BLaER1 treated with 17β-estradiol and CSF1 and Interleukin-3, amounts not matched to agents 10 nM and 100 nM (cell line): ENCODE results near the gene ALKBH4.
"Not testable (repeated sequence)": the region's sequence is repeated elsewhere in the genome, so short reads cannot be mapped to it uniquely, and the experiment has no call there.

Experiments used
- H3K27ac ChIP-seq, 11 experiments: shearing (Covaris generic); formaldehyde crosslinking; 2 replicates each; pipeline ENCODE4 v1.8.1; 2022
- H3K27me3 ChIP-seq, 11 experiments: shearing (Covaris generic); formaldehyde crosslinking; 2 replicates each; pipeline ENCODE4 v1.8.1; 2022
- H3K36me3 ChIP-seq, 11 experiments: shearing (Covaris generic); formaldehyde crosslinking; 2 replicates each; pipeline ENCODE4 v1.8.1; 2022
- H3K4me1 ChIP-seq, 10 experiments: shearing (Covaris generic); formaldehyde crosslinking; 2 replicates each; pipeline ENCODE4 v1.8.1; 2022
- H3K4me2 ChIP-seq, 11 experiments: shearing (Covaris generic); formaldehyde crosslinking; 2 replicates each; pipeline ENCODE4 v1.8.1; 2022
- H3K4me3 ChIP-seq, 10 experiments: shearing (Covaris generic); formaldehyde crosslinking; 2 replicates each; pipeline ENCODE4 v1.8.1; 2022
- H3K9ac ChIP-seq, 11 experiments: shearing (Covaris generic); formaldehyde crosslinking; 2 replicates each; pipeline ENCODE4 v1.8.1; 2022
- H3K9me3 ChIP-seq, 11 experiments: shearing (Covaris generic); formaldehyde crosslinking; replicated peaks in 1 of 11; 2 replicates each; pipeline ENCODE4 v1.8.1; 2022
- H4K20me1 ChIP-seq, 11 experiments: shearing (Covaris generic); formaldehyde crosslinking; 2 replicates each; pipeline ENCODE4 v1.8.1; 2022
- Cebpa-rat ChIP-seq, 11 experiments: shearing (Covaris generic); IDR thresholded peaks; 2 replicates each; pipeline ENCODE4 v1.8.1; 2022

The ALKBH4 gene, protein sequence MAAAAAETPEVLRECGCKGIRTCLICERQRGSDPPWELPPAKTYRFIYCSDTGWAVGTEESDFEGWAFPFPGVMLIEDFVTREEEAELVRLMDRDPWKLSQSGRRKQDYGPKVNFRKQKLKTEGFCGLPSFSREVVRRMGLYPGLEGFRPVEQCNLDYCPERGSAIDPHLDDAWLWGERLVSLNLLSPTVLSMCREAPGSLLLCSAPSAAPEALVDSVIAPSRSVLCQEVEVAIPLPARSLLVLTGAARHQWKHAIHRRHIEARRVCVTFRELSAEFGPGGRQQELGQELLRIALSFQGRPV

DNA sequence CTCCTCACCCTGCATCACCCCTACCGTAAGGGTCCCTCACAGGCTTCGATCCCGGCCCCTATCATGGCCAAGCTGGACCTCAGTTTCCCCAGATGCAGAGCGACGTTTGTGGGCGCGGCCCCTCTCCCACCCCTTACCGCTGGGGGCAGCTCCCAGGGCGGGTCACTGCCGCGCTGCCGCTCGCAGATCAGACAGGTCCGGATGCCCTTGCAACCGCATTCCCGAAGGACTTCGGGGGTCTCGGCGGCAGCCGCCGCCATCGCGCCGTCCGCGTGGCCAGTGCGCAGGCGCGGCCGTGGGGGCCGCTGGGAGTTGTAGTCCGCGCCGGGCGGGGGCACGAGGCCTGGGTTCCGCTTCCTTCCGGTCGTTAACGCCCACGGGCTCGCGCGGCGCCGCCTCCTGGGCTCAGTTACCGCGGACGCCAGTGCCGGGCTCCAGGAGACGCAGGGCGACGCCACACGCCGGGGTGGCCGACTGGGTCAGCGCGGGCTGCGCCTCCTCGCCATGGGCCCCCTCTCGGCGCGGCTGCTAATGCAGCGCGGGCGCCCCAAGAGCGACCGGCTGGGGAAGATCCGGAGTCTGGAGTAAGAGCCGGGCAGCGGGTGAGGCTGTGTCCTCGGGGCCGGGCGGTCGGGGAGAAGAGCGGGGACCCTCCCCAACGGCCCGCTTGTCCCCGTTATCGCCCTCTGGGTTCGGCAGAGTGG, at the start of gene ALKBH4, which contains the start of gene LRWD1:
TSS of gene ALKBH4 (minus strand) at position 287 of the 704 bp plus-strand sequence. CDS start at position 260, 27 bp downstream.
TSS of gene LRWD1 (plus strand) at position 408 of the 704 bp plus-strand sequence. CDS start at position 505, 97 bp downstream.
- no peaks in the 10 kb centered on the region for H3K27me3 ChIP-seq
- TF ChIP-seq Cebpa-rat (IDR thresholded peaks at IDR 0.05): no peak
- peak within 1 kb of the TSS; percentile 47 to 86 (median 80); a peak in 21 of 22 replicates for H3K27ac ChIP-seq
- H4K20me1 ChIP-seq: peaks cover 0 to 48% (median 8%) of the 10 kb centered on the region in 11 experiments; a peak in 13 of 22 replicates
- peak within 1 kb of the TSS; percentile 77 to 99 (median 94) for H3K4me2 ChIP-seq
- peaks cover 24 to 66% (median 54%) of the 10 kb centered on the region in 10 experiments for H3K4me1 ChIP-seq
- peak within 1 kb of the TSS; percentile 84 to 94 (median 87) for H3K9ac ChIP-seq
- H3K36me3 ChIP-seq: peaks cover 0 to 32% (median 18%) of the 10 kb centered on the region in 11 experiments; a peak in 17 of 22 replicates
- H3K9me3 ChIP-seq: no peaks in the 10 kb centered on the region
- peak within 1 kb of the TSS; percentile 84 to 99 (median 90) for H3K4me3 ChIP-seq

DNA sequence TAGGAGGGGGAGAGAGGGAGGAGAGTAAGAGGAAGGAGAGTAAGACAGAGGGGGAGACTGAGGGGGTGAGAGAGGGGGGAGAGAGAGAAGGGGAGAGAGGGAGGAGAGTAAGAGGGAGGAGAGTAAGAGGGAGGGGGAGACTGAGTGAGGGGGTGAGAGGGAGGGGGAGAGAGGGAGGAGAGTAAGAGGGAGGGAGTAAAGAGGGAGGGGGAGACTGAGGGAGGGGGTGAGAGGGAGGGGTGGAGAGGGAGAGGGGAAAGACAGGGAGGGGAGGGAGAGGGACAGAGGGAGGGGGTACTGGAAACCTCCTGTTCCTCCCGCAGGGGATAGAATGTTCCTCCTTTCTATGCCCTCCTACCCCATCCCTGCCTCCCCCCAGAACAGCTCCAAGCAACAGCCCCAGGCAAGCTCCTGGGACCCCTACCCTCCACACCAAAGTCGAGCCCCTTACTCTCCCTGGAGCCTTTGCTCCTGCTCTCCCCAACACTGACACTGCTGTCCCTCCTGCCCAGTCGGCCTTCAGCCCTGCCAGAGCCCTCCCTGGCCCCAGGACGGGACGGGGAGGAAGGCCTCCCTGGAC, 48.1 kb upstream of the ALKBH4 start:
- not testable (repeated sequence) for H4K20me1 ChIP-seq, H3K4me1 ChIP-seq, H3K9me3 ChIP-seq, H3K27me3 ChIP-seq, H3K36me3 ChIP-seq
- H3K4me3 ChIP-seq: 0 out of 20 replicates have a peak overlapping the region, but pooled peaks of 2 of the 10 experiments have one; percentile 7 to 29
- H3K4me2 ChIP-seq: peak overlapping the region in 7 of 11 experiments; percentile 54 to 79 (median 61); a peak in 12 of 22 replicates
- peak overlapping the region in 10 of 11 experiments; percentile 42 to 69 (median 62); a peak in 17 of 22 replicates for H3K27ac ChIP-seq
- peak overlapping the region in 5 of 11 experiments; percentile 28 to 52 (median 42); a peak in 7 of 22 replicates for H3K9ac ChIP-seq

DNA sequence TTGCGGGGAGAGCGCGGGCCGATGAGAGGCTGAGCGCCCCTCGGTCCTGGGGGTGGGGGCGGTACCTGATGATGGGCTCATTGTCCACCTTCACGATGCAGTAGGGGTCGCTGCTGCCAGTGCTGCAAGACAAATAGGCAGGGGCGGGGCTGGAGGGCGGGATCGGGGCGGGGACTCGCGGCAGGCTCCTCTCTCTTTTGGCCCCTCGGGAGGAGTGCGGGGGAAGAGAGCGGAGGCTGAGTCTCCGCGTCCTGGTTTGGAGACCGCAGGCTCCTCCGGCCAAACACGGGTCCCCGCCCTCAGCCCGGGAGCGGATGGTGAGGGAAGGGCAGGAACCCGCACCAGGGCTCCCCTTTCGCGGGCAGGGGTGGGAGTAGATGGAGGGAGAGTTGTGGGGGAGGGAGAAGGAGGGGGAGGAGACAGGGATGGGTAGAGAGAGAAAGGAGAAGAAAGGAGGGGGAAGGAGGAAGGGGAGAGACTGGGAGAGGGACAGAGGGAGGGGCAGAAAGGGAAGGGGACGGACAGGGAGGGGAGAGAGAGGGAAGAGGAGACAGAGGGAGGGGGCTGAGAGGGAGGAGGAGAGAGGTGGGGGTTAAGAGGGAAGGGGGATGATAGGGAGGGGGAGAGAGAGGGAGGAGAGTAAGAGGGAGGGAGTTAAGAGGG, 47.3 kb upstream of the ALKBH4 start:
- H3K27ac ChIP-seq, H3K27me3 ChIP-seq, H3K9me3 ChIP-seq: not testable (repeated sequence)

DNA sequence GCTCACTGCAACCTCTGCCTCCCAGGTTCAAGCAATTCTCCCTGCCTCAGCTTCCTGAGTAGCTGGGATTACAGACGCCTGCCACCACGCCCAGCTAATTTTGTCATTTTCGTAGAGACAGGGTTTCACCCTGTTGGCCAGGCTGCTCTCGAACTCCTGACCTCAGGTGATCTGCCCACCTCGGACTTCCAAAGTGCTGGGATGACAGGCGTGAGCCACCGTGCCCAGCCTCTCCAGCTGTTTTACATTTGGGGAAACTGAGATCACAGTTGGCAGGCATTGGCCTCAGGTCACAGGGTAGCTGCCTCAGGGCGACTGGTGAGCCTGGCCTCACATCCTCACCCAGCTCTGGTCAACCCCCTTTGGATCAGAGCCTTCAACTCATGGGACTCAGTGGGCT, 45.9 kb upstream of the ALKBH4 start:
- H3K4me3 ChIP-seq, H3K4me2 ChIP-seq, H3K9ac ChIP-seq, H3K9me3 ChIP-seq, H3K4me1 ChIP-seq, H4K20me1 ChIP-seq, H3K27me3 ChIP-seq, H3K36me3 ChIP-seq, H3K27ac ChIP-seq: not testable (repeated sequence)

More for the DNA sequence above, 47.3 kb upstream of the ALKBH4 start:
- not testable (repeated sequence) for H4K20me1 ChIP-seq, H3K36me3 ChIP-seq, H3K4me1 ChIP-seq, H3K9ac ChIP-seq, H3K4me2 ChIP-seq, H3K4me3 ChIP-seq

DNA sequence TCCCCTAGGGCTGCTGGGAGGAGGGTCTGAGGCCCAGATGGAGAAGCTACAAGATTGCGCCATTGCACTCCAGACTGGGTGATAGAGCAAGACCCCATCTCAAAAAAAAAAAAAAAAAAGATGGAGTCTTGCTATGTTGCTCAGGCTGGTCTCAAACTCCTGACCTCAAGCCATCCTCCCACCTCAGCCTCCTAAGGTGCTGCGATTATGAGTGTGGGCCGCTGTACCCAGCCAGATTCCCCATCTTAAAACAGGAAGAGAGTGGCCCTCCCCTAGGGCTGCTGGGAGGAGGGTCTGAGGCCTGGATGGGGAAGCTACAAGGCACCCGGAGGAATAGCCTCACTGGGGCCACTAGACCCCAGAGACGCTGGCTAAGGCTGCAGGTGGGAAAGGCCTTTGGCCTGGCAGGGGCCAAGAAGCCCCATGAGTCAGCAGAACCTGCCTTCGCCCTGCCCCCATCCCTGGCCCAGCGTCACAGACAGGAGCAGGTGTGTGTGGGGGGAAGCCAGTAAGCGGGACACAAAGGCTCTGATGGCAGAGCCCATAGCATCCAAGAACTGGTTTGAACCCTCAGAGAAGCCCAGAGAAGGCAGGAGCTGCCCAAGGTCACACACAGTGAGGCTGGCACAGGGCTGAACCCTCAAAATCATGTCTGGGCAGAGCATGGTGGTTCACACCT, 42.9 kb upstream of the ALKBH4 start:
- H3K27ac ChIP-seq, H3K4me1 ChIP-seq, H3K9ac ChIP-seq, H3K4me2 ChIP-seq, H3K9me3 ChIP-seq, H3K36me3 ChIP-seq, H3K27me3 ChIP-seq, H3K4me3 ChIP-seq, H4K20me1 ChIP-seq: not testable (repeated sequence)

DNA sequence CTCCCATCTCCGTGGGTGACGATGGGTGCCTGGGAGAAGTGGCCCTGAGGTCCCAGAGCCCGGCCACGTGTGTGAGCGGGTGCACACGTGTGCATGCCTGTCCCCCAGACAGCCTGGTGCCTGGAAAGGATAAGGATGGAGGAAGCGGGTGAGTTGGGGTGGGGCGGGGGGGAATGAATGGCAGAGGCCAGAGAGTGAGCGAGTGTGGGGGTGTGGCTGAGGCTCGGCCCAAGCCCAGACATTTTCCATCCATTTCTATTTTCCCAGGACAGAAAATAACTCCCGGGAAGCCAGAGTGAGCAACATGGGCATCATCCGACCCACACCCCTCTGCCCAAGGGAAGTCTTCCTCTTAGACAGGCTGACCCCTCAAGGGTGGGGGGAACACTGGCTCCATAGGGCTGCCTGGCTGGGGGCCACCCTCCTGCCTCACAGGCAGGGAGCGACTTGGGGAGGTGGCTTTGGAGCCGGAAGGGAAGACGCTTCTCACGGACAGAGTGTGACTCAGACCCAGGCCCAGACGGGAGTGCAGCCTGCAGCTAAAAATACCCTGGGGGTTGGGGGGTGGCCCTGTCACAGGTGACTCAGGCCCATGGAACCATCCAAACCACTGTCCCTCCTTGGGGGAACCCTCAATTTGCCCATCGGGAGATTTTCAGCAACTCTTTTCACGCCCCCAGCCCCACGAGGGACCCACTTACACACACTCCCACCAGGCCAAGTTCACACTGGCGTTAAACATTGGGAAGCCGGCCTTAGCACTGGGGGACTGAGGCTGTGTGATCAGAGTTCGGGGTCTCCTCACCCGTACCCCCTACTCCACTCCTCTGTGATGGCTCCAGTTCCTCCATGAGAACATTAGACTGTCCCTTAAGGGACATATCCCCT, 40.9 kb upstream of the ALKBH4 start:
- not testable (repeated sequence) for H4K20me1 ChIP-seq, H3K4me1 ChIP-seq, H3K36me3 ChIP-seq, H3K4me3 ChIP-seq, H3K27me3 ChIP-seq, H3K4me2 ChIP-seq, H3K27ac ChIP-seq, H3K9me3 ChIP-seq, H3K9ac ChIP-seq

DNA sequence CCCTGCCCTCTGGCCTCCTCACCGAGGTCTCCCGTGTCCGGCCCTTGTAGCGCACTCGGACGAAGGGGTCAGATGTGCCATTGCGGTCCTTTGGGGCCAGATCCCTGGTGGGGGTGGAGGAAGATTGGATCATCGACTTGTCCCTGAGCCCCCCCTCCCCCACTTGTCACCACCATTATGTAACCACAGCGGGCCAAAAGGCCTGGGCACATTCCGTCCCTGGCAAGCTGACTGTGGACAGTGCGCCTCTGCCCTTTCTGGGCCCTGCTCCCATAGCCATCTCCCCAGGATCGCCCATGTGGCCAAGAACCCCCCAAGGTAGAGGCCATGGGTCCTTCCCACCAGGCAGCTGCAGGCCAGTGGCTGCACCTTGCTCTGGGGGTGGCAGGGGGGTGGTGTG, 38.5 kb upstream of the ALKBH4 start:
- H3K4me2 ChIP-seq, H3K27ac ChIP-seq, H4K20me1 ChIP-seq, H3K27me3 ChIP-seq, H3K36me3 ChIP-seq, H3K9me3 ChIP-seq, H3K4me1 ChIP-seq, H3K4me3 ChIP-seq, H3K9ac ChIP-seq: not testable (repeated sequence)

DNA sequence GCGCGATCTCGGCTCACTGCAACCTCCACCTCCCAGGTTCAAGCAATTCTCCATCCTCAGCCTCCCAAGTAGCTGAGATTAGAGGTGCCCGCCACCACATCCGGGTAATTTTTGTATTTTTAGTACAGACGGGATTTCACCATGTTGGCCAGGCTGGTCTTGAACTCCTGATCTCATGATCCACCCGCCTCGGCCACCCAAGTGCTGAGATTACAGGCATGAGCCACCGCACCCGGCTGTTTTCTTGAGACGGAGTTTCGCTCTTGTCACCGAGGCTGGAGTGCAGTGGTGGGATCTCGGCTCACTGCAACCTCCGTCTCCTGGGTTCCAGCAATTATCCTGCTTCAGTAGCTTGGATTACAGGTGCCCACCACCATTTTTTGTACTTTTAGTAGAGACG, 33.7 kb upstream of the ALKBH4 start:
- not testable (repeated sequence) for H3K4me1 ChIP-seq, H4K20me1 ChIP-seq, H3K27ac ChIP-seq, H3K4me3 ChIP-seq, H3K36me3 ChIP-seq, H3K9me3 ChIP-seq, H3K9ac ChIP-seq, H3K4me2 ChIP-seq, H3K27me3 ChIP-seq

DNA sequence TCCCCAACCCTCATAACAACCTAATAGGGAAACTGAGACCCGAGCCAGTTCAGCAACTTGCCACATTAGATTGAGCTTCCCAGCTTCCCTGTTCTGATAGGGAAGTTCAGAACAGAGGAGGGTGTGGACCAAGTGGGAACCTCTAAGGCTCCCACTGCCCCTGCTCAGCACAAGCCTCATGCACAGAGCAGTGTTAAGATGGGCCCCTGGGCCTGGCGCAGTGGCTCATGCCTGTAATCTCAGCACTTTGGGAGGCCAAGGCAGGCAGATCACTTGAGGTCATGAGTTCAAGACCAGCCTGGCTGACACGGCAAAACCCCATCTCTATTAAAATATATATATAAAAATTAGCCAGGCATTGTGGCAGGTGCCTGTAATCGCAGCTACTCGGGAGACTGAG, 32.6 kb upstream of the ALKBH4 start:
- not testable (repeated sequence) for H3K36me3 ChIP-seq, H3K4me3 ChIP-seq, H3K9ac ChIP-seq, H3K27ac ChIP-seq, H3K4me2 ChIP-seq, H3K27me3 ChIP-seq, H3K9me3 ChIP-seq, H3K4me1 ChIP-seq, H4K20me1 ChIP-seq

DNA sequence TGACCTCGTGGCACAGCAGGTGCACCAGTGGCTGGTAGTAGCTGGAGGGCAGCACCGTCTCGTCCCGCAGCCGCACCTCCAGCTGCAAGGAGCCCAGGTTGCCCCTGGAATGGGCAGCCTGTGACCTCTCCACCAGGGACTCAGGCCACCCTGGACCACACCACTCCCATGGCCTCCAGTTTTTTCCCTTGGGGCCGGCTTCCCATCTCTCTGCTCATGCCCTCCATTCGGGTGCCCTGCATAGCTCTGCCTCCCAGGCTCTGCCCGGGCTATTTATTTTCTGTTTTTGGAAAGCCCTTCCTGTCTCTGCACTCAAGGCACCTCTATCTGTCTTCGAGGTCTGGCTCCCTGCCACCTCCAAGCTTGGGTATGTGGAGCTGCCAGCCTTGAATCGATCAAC, 32.2 kb upstream of the ALKBH4 start:
- H4K20me1 ChIP-seq, H3K36me3 ChIP-seq, H3K4me2 ChIP-seq, H3K27ac ChIP-seq, H3K27me3 ChIP-seq, H3K4me3 ChIP-seq, H3K9ac ChIP-seq, H3K4me1 ChIP-seq, H3K9me3 ChIP-seq: not testable (repeated sequence)

DNA sequence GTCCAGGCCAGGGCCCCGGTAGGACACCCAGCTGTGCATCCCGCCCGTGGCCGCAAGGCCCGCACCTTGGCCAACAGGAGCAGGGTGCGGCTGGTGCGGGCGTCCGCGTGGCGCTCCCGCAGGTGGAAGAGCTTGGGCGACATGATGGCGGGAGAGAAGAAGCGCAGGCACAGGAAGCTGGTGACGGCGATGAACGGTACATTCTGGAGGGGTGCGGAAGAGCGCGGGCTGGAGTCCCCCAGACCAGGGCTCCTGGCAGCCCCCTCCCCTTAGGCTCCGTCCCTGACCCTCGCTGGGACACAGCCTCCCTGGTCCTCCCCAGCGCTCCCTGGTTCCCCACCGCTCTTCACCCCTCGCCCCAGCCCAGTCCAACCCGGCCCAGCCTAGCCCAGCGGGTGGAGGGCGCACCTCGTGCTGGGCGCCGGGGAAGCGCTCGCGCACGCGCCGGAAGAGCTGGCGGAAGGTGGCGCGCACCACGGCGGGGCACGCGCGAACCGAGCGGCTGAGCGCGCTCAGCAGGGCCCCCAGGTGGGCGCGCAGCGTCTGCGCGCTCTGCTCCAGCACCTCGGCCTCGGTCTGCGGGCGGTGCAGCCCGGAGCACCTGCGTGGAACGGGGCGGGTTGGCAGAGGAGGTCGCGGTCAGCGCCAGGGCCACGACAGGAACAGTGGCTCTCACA, 29.9 kb upstream of the ALKBH4 start:
- H3K27ac ChIP-seq, H4K20me1 ChIP-seq, H3K4me2 ChIP-seq, H3K4me1 ChIP-seq, H3K27me3 ChIP-seq, H3K9me3 ChIP-seq, H3K4me3 ChIP-seq, H3K36me3 ChIP-seq, H3K9ac ChIP-seq: not testable (repeated sequence)

DNA sequence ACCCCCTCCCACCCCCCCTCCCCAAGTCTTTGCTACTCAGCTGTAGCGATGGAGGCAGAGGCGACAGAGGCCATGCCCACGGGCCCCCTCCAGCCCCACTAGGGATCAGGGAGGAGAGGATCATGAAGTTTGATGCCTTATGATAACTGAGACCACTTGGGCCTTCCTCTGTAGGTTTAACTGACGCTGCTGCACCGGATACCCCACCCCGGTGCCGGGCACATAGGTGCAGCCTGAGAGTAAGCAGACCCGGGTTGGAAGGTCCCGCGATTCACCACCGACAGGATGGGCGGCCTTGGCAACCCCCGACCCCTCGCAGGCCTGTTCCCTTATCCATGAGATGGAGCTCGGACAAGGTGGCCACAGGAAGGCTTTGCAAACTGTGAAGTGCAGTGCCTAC, 29.4 kb upstream of the ALKBH4 start:
- H3K27me3 ChIP-seq, H3K4me3 ChIP-seq, H3K27ac ChIP-seq, H3K9ac ChIP-seq, H3K36me3 ChIP-seq, H4K20me1 ChIP-seq, H3K4me1 ChIP-seq, H3K9me3 ChIP-seq: not testable (repeated sequence)
- peak overlapping the region in 2 of 11 experiments; percentile 50 to 51; a peak in 4 of 22 replicates for H3K4me2 ChIP-seq
